NCI-H2196 treated with DMSO at 0.1 percent for 48 hours (cell line): ENCODE measurements around the gene CNN2.
"Not testable (repeated sequence)": the region's sequence is repeated elsewhere in the genome, so short reads cannot be mapped to it uniquely, and the experiment has no call there.

Experiments used
- DNase-seq: peaks from one replicate; lab custom pipeline; 2025; ENCODE audit not compliant: unreplicated experiment; lab: John Stamatoyannopoulos, UW

The CNN2 gene

GRCh38 chr19:1010586-1011510 lies 15.6 kb upstream of the CNN2 start:
- no peak for DNase-seq

DNA sequence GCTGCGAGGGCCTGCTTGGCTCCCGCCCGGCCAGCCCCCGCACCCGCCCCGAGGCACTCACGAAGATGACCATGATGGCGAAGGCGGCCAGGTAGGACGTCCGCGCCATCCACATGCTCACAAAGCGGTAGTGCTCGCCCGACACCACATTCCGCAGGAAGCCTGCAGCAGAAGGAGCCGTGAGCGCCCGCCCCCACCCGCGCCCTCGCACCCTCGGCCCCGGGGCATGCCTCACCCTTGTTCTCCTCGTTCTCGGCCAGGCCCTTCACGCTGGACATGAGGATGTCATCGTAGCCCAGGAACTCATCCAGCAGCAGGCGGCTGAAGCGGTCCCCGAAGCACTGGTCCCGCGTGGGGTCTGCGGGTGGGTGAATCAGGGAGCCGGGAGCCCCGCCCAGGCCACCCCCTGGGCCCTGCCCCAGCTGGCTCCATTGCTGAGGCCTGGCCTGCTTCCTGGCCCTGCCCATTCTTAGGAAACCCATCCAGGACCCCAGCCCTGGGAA lies 14.5 kb upstream of the CNN2 start:
- no peak for DNase-seq

DNA sequence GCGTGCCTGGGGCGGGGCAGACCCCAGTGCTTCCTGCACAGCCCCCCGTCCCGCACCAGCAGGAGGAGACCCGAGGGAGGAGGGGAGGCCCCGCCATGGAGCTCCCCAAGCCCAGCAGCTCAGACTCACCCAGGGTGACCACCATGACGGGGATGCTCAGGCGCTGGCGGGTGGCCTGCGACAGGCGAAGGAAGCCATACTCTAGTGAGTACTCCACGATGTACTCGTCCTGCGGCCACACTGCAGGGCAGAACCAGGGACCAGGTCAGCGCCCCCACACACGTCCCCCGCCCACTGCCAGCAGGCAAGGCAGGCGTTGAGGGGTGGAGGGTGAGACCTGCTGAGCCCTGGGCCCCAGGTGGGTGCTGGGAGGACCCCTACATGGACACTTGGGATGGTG lies 14.1 kb upstream of the CNN2 start:
- no peak for DNase-seq

- no peak for DNase-seq
Observed at GRCh38 chr19:1013218-1013617, 13.2 kb upstream of the CNN2 start.

GRCh38 chr19:1014161-1015060 lies 12.0 kb upstream of the CNN2 start:
- DNase-seq = no peak

GRCh38 chr19:1015061-1015781 lies 11.2 kb upstream of the CNN2 start:
- DNase-seq = no peak

- DNase-seq = no peak
Observed at GRCh38 chr19:1015782-1016646, 10.4 kb upstream of the CNN2 start.

- DNase-seq = no peak
Observed at GRCh38 chr19:1016647-1017114, 9.7 kb upstream of the CNN2 start.

- no peak for DNase-seq
Observed at GRCh38 chr19:1017115-1017905, 9.1 kb upstream of the CNN2 start.

- DNase-seq = no peak
Observed at GRCh38 chr19:1017906-1018305, 8.5 kb upstream of the CNN2 start.

GRCh38 chr19:1018393-1018792 lies 8.0 kb upstream of the CNN2 start:
- no peak for DNase-seq

DNA sequence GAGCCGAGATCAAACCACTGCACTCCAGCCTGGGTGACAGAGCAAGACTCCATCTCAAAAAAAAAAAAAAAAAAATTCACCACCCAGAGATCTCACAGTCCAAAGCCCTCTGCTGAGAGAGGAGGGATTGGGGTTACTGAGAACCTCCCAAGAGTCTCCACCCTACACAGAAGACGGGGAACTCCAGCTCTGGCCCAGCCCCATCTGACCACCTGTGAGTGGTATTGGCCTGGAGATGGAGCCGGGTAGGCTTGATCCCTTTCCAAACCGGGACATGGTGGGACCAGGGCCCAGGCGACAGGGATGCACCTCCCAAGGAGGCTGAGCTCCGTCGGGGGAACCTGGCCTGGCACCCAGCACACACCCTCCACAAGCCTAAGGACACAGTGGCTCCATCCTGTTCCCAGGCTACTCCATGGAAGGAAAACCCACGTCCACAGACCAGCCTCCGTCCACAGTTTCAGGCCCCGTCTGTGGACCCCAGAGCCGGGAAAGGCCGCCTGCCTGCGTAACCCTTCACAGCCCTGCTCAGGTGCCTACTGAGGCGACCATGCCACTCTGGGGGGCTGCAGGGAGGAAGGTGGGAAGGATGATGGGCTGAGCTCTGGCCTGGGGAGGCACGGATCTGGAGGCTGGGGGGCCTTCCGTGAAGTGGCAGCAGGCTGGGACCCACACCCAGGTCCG lies 7.3 kb upstream of the CNN2 start:
- no peak for DNase-seq

- no peak for DNase-seq
Observed at GRCh38 chr19:1019616-1019961, 6.8 kb upstream of the CNN2 start.

DNA sequence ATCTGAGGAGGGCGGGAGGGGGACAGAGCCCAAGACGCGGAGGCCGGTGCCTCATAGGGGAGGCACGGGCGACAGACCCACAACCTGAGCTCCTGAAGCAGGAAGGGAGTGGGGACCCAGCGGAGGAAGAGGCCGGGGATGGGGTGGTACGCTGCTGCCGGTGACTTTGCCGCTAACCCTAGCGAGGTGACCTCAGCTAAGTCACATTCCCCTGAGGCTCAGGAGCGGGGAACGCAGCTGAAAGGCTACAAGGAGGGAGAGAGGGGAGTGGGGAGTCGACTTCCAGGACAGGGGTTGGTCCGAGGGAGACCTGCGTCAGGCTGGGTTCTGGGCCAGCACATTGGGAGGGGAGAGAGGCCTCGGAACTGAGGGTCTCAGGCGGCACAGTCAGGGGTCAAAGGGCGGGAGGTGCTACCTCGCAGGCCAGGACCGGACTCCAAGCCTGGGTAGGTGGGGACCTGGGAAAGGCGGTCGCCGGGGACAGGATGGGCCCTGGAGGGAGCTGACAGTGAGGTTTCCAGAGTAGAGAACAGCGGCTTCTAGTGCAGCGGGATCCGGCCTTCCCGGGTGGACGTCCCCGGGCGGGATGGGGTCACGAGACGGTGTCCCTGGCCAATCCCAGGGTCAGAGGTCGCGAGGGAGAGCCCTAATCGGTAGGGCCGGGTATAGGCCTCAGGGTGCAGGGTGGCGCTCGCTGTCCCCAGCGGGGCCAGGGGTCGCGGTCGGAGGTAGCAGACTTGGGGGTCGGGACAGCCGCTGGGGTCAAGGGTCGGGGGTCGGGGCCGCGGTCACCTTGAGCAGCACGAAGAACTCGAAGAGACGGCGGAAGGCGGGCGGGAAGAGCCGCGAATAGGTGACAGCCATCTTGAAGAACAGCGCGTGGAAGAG lies 6.2 kb upstream of the CNN2 start:
- DNase-seq = no peak

DNA sequence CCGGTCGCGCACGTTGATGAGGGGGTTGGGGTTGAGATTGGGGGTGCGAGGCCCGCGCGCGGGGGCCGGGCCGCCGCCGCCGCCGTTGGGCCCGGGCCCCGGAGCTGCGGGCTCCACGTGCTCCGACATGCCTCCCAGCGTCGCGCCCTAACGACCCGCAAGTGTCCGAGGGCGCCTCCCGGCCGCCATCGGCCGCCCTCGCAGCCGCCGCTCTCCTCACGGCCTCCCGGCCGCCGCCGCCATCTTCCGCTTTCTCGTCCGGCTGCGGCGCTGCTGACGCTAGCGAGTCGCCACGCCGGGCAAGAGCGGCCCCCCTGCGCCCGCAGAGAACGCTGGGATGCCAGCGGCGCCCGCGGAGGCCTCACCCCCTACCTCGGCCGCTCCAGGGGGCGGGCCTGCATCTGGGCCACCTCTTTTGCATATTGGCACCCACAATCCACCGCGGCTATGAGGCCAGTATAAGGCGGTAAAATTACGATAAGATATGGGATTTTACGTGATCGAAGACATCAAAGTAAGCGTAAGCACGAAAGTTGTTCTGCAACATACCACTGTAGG lies 5.5 kb upstream of the CNN2 start, which contains the start of gene TMEM259:
TSS of gene TMEM259 (minus strand) at position 256 of the 558 bp plus-strand sequence. CDS start at position 129, 127 bp downstream.
- peak; percentile 89 for DNase-seq

GRCh38 chr19:1023883-1024188 lies 2.6 kb upstream of the CNN2 start:
- not testable (repeated sequence) for DNase-seq

DNA sequence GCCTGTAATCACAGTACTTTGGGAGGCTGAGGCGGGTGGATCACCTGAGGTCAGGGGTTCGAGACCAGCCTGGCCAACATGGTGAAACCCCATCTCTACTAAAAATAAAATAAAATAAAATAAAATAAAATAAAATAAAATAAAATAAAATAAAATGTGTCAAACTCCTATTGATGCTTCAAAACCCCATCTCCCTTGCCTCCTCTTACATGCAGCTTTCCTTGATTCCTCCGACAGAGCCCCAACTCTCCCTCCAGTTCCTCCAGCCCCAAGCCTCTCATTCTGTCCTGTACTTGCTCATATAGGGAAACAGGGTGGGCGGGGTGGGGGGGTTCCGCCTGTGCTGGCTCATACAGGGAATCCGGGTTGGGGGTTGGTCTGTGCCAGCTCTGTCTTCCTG lies 1.3 kb upstream of the CNN2 start:
- not testable (repeated sequence) for DNase-seq
